K562 (cell line): ENCODE results near the gene ANKRD34A. TPM values are rescaled to one million over a fixed set of nuclear protein-coding genes. Genes with fewer than 3 reads are reported as not detected.
A peak's percentile ranks its signal among the peaks of the same experiment; 100 is the strongest.

Source experiments
- ATAC-seq: fragments of 200-7000 bp; cut with Tn5 transposase; 3 replicates; pipeline ENCODE4 v1.9.1; 2020; ENCODE audit warnings: moderate library complexity
- BruUV-seq: library from RNA; stranded (reverse); fragments of 400-500 nt; replicated peaks from 2 replicates; lab custom pipeline; 2021; lab: Mats Ljungman, UMichigan
- CTCF ChIA-PET: fragments of 300-600 bp; formaldehyde crosslinking; extraction: SDS; loops from one replicate; lab custom pipeline; 2021; ENCODE audit warnings: low intra/inter-chr PET ratio; lab: Yijun Ruan, JAX
- POLR2A ChIA-PET: fragments of 300-600, 350-650 bp; sonication (Branson Sonifier 250); formaldehyde crosslinking; extraction: SDS; loops from one replicate; lab custom pipeline; 2021; ENCODE audit warnings: antibody characterized with exemption, inconsistent platforms; lab: Yijun Ruan, JAX
- DNase-seq, 4 experiments: peaks; one replicate each; pipeline versions ENCODE4 v3.0.0 to v3.0.0-alpha.2; 2011 to 2018; ENCODE audit warnings: low spot score in 3 of 4, mixed read lengths in 3 of 4; ENCODE audit errors: extremely low read depth in 1 of 4
- FAIRE-seq: peaks from 2 replicates; lab custom pipeline; 2011; peaks lifted over from hg19 to GRCh38; lab: Jason Lieb, UNC
- H2AFZ ChIP-seq: 2 replicates; pipeline ENCODE4 v1.6.0; 2011; ENCODE audit warnings: low read depth, low read length, control low read depth, inconsistent platforms
- H3K27ac ChIP-seq: fragments of 200-600 bp; 3 replicates; pipeline ENCODE4 v1.8.0; 2011; ENCODE audit warnings: low read depth, mild to moderate bottlenecking, control low read depth, inconsistent platforms, low read length, moderate library complexity, mixed read lengths; ENCODE audit errors: extremely low read depth
- H3K27me3 ChIP-seq, 2 experiments: fragments of 300-600 bp in 1 of 2; 2 replicates in 1 of 2; 3 replicates in 1 of 2; pipeline versions ENCODE4 v1.6.0 to v1.8.0; 2011; ENCODE audit warnings: inconsistent platforms in 2 of 2, low read length in 2 of 2, mild to moderate bottlenecking in 1 of 2, mixed read lengths in 1 of 2, moderate library complexity in 1 of 2; ENCODE audit not compliant: control insufficient read depth in 2 of 2, insufficient read depth in 2 of 2
- H3K36me3 ChIP-seq: fragments of 300-600 bp; 3 replicates; pipeline ENCODE4 v1.8.0; 2011; ENCODE audit warnings: mild to moderate bottlenecking, low read length, inconsistent platforms; ENCODE audit not compliant: control insufficient read depth, insufficient read depth
- H3K4me1 ChIP-seq, 2 experiments: fragments of 200-600 bp in 1 of 2; replicated peaks in 1 of 2; 2 replicates in 1 of 2; 3 replicates in 1 of 2; pipeline versions ENCODE4 v1.5.1 to v1.8.0; 2011; ENCODE audit warnings: inconsistent platforms in 2 of 2, low read length in 2 of 2, mild to moderate bottlenecking in 1 of 2, mixed read lengths in 1 of 2, moderate library complexity in 1 of 2; ENCODE audit not compliant: control insufficient read depth in 2 of 2, insufficient read depth in 2 of 2
- H3K4me2 ChIP-seq: 2 replicates; pipeline ENCODE4 v1.6.1; 2011; ENCODE audit warnings: low read length, control low read depth, inconsistent platforms, mixed read lengths; ENCODE audit not compliant: insufficient read depth
- H3K4me3 ChIP-seq: fragments of 200-600 bp; sonication (generic), shearing (Covaris generic); 2 replicates; pipeline ENCODE4 v1.5.1; 2016; ENCODE audit warnings: control low read depth, inconsistent platforms
- H3K79me2 ChIP-seq: fragments of 200-600 bp; 3 replicates; pipeline ENCODE4 v1.8.0; 2011; ENCODE audit warnings: low read length, inconsistent platforms; ENCODE audit not compliant: control insufficient read depth, insufficient read depth
- H3K9ac ChIP-seq, 2 experiments: 2 replicates each; pipeline versions ENCODE4 v1.6.0 to v1.6.1; 2011; ENCODE audit warnings: low read depth in 2 of 2, low read length in 2 of 2, control low read depth in 1 of 2, inconsistent platforms in 1 of 2, mild to moderate bottlenecking in 1 of 2, mixed read lengths in 1 of 2; ENCODE audit not compliant: insufficient read depth in 1 of 2
- H3K9me1 ChIP-seq: one replicate; pipeline ENCODE4 v1.6.0; 2011; ENCODE audit warnings: inconsistent platforms, mild to moderate bottlenecking, low read length, moderate library complexity; ENCODE audit not compliant: control insufficient read depth, insufficient read depth
- H3K9me3 ChIP-seq: replicated peaks from 2 replicates; pipeline ENCODE4 v1.5.1; 2011; ENCODE audit warnings: low read depth, low read length, inconsistent platforms; ENCODE audit not compliant: control insufficient read depth, insufficient read depth
- H4K20me1 ChIP-seq: replicated peaks from 2 replicates; pipeline ENCODE4 v1.6.1; 2011; ENCODE audit warnings: low read length, inconsistent platforms, mixed read lengths; ENCODE audit not compliant: control insufficient read depth, insufficient read depth
- CEBPG ChIP-seq, 3 experiments: fragments of 200-800 bp in 1 of 3; sonication (Bioruptor generic) in 1 of 3; sonication (generic) in 1 of 3; formaldehyde crosslinking in 1 of 3; IDR thresholded peaks in 2 of 3; conservative IDR thresholded peaks in 1 of 3; 2 replicates each; pipeline versions ENCODE4 v1.6.1 to v1.8.0; 2016 to 2022; ENCODE audit warnings: missing compliant biosample characterization in 2 of 3, missing genetic modification characterization in 2 of 3, mild to moderate bottlenecking in 1 of 3, missing genetic modification reagents in 1 of 3
- ETV1 ChIP-seq: fragments of 450-650 bp; conservative IDR thresholded peaks from 2 replicates; pipeline ENCODE4 v1.6.1; 2016; ENCODE audit warnings: missing genetic modification characterization, control low read depth, low read depth, missing compliant biosample characterization
- HNRNPH1 ChIP-seq: fragments of 200-400 bp; formaldehyde crosslinking; optimal IDR thresholded peaks from 2 replicates; pipeline ENCODE3; 2017; ENCODE audit warnings: low read depth, mild to moderate bottlenecking, low read length, moderate library complexity
- KDM5B ChIP-seq: fragments of 200-600 bp; sonication (generic); IDR thresholded peaks from 2 replicates; pipeline ENCODE4 v1.6.1; 2012; ENCODE audit warnings: low read depth, mild to moderate bottlenecking, moderate library complexity, low read length, control low read depth, inconsistent platforms; ENCODE audit not compliant: insufficient replicate concordance
- SPI1 ChIP-seq: IDR thresholded peaks from 2 replicates; pipeline ENCODE4 v1.6.1; 2011; ENCODE audit warnings: low read depth, low read length, control low read depth, borderline replicate concordance
- TCF7L2 ChIP-seq: fragments of 150-350 bp; IDR thresholded peaks from 2 replicates; pipeline ENCODE4 v1.6.1; 2016; ENCODE audit warnings: low read depth, mild to moderate bottlenecking, low read length, moderate library complexity
- ZNF408 ChIP-seq: fragments of 250-450 bp; sonication (Bioruptor Pico); IDR thresholded peaks from 2 replicates; pipeline ENCODE4 v1.4.0; 2020; ENCODE audit warnings: low read depth, mild to moderate bottlenecking, moderate library complexity
- WGBS: fragments of 100-300 bp; shearing (Covaris generic); methylation state at CpG from one replicate; pipeline ENCODE4 v1.1.6; 2016; ENCODE audit warnings: low coverage, mixed read lengths; ENCODE audit not compliant: insufficient coverage; ENCODE audit errors: missing lambda C conversion rate; 5-methylcytosine and 5-hydroxymethylcytosine counted together
- in situ Hi-C: fragments of 300-500 bp; cut with MboI; formaldehyde crosslinking; loops from 4 replicates; pipeline ENCODE4 v1.15.0; 2018; ENCODE audit warnings: inconsistent platforms, mixed read lengths
- intact Hi-C: fragments of 100-400 bp; cut with micrococcal nuclease; formaldehyde crosslinking; loops from 2 replicates; pipeline ENCODE4 v1.14.2; 2022
- polyA plus RNA-seq, 8 experiments: library from polyadenylated mRNA; depleted of rRNA in 4 of 8; stranded (reverse) in 5 of 8; unstranded in 3 of 8; fragments of >200 nt; fragmentation: Nextera tagmentation in 2 of 8; fragmentation: Illumina TruSeq in 1 of 8; extraction: Ambion mirVana in 2 of 8; extraction: Trizol in 1 of 8; gene quantifications; 2 replicates each; pipeline versions ENCODE4 v1.2.1 to v1.2.3, GENCODE V29; 2011 to 2014; ENCODE audit warnings: inconsistent platforms in 1 of 8, missing spikeins in 1 of 8
- total RNA-seq, 7 experiments: library from RNA; depleted of rRNA in 6 of 7; stranded (reverse); fragments of >200 nt in 6 of 7; fragmentation: Illumina TruSeq in 2 of 7; extraction: Trizol in 2 of 7; gene quantifications; 2 replicates each; pipeline versions ENCODE4 v1.2.1 to v1.2.3, GENCODE V29; 2011 to 2021; ENCODE audit warnings: low replicate concordance in 1 of 7
- TF ChIP-seq, protein P1 (sequence below): sonication (generic); formaldehyde crosslinking; IDR thresholded peaks from 2 replicates; pipeline ENCODE4 v1.8.0; 2022; ENCODE audit warnings: missing genetic modification reagents, mild to moderate bottlenecking, borderline replicate concordance
- TF ChIP-seq, protein P2 (sequence below): fragments of 250-450 bp; sonication (Bioruptor Pico); IDR thresholded peaks from 2 replicates; pipeline ENCODE4 v1.8.0; 2022; ENCODE audit warnings: inconsistent platforms

Gene ANKRD34A
- total and polyA plus RNA-seq, 9 of the 15 experiments (the other 6 are each of a cell fraction or from before 2014, with no cell fraction given) = 0.06 to 1.6 (median 0.43) TPM

DNA sequence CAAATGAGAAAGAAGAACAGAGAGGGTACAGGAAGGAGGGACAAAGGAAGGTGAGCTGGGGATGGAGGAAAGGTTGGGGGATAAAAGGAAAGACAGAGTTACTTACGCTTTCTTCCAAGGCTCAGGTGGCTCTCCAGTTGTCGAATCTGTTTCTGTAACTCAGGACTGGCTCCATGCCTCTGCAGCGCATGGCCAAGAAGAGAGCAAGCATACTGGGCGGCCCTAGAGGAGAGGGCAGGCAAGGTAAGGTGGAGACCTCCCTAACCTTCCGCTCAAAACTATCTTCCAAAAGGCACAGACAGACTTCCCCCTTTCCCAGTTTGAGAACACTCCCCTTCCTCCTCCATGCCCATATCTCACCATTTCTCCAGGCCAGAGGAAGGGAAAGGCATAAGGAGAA lies 46.8 kb downstream of the ANKRD34A start:
- peak; percentile 13; the same call in 1 of the 2 replicates for TF ChIP-seq SPI1
- no peak for TF ChIP-seq ZNF408 (CRISPR knock-in tag)
- Histone ChIP-seq H3K9me1 (no peaks in the 10 kb centered on the region), H3K27me3 (no peaks in the 10 kb centered on the region), H3K4me1 (peaks cover 7 to 23% of the 10 kb centered on the region in 2 experiments; a peak in 4 of 5 replicates), H3K4me2 (peak overlapping the region; percentile 93), H3K79me2 (peaks cover 8% of the 10 kb centered on the region), H3K36me3 (peaks cover 16% of the 10 kb centered on the region; the same call in 1 of the 3 replicates), H3K9me3 (no peaks in the 10 kb centered on the region), H3K9ac (peak overlapping the region; percentile 85 to 90), H3K27ac (no peak overlapping the region; the same call in 1 of the 3 replicates), H4K20me1 (no peaks in the 10 kb centered on the region), H2AFZ (peak overlapping the region; percentile 98), H3K4me3 (peak overlapping the region; percentile 63)
- in situ Hi-C loops = no loop called here
- POLR2A ChIA-PET = interaction anchor here (1.2 to 2.3 kb wide), 2 partner anchors 9 to 59 kb away, joined by 3 to 18 read pairs; partner anchors contain the start of genes PIAS3 and RBM8A
- DNase-seq (peak in 1 of 4 experiments; percentile 11), FAIRE-seq (no peak), ATAC-seq (no peak)
- CTCF ChIA-PET = no interaction called here
- intact Hi-C loops = no loop called here
- no TSS peak for BruUV-seq
- WGBS = 64% methylated on average over 5 of the region's 5 CpGs

DNA sequence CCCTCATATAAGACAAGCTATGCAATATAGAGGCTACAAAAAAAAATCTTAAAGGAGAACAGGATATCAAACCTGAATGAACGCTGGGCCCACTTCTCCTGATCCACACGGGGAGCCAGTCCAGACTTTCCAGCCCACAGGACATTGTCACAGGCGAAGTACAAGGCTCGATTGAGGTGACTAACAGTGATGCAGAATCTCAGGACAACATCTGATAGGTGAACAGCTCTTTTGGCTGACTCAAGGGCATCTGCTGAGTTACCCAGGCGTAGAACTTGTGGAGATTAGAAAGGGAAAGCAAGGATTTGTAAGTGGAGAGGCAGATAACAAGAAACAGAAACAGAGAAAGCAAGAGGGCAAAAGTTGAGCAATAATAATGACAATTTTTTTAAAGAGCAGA lies 47.6 kb downstream of the ANKRD34A start:
- no peak for FAIRE-seq
- H3K27ac ChIP-seq = no peak overlapping the region
- no peaks in the 10 kb centered on the region for H3K9me3 ChIP-seq
- in situ Hi-C loops = no loop called here
- peaks cover 7 to 23% of the 10 kb centered on the region in 2 experiments; a peak in 4 of 5 replicates for H3K4me1 ChIP-seq
- 49% methylated on average over 5 of the region's 5 CpGs for WGBS
- no peak for ATAC-seq
- POLR2A ChIA-PET = interaction anchor here (0.5 kb wide), 1 partner anchor 63 kb away, joined by 3 read pairs; no protein-coding TSS in a partner anchor
- H3K36me3 ChIP-seq = peaks cover 21% of the 10 kb centered on the region; the same call in 2 of the 3 replicates
- no peak overlapping the region for H3K9ac ChIP-seq
- BruUV-seq = no TSS peak
- H3K79me2 ChIP-seq = peaks cover 8% of the 10 kb centered on the region
- DNase-seq = peak in 2 of 4 experiments; percentile 12 to 33
- no peaks in the 10 kb centered on the region for H3K27me3 ChIP-seq
- intact Hi-C loops = no loop called here
- H3K9me1 ChIP-seq = no peaks in the 10 kb centered on the region
- H3K4me2 ChIP-seq = no peak overlapping the region
- H4K20me1 ChIP-seq = no peaks in the 10 kb centered on the region
- no peak overlapping the region for H2AFZ ChIP-seq
- CTCF ChIA-PET = no interaction called here
- no peak overlapping the region for H3K4me3 ChIP-seq
- TF ChIP-seq KDM5B = no peak
- no peak for TF ChIP-seq ETV1
- no peak for TF ChIP-seq CEBPG (CRISPR knock-in tag; IDR thresholded peaks at IDR 0.05)
- TF ChIP-seq CEBPG (tag; conservative IDR thresholded peaks at IDR 0.05 in 1 of 2, IDR thresholded peaks at IDR 0.05 in 1 of 2) = peak in 1 of 2 experiments; percentile 47; a peak in 1 of 4 replicates
- TF ChIP-seq TCF7L2 = no peak
- TF ChIP-seq, protein P1, sequence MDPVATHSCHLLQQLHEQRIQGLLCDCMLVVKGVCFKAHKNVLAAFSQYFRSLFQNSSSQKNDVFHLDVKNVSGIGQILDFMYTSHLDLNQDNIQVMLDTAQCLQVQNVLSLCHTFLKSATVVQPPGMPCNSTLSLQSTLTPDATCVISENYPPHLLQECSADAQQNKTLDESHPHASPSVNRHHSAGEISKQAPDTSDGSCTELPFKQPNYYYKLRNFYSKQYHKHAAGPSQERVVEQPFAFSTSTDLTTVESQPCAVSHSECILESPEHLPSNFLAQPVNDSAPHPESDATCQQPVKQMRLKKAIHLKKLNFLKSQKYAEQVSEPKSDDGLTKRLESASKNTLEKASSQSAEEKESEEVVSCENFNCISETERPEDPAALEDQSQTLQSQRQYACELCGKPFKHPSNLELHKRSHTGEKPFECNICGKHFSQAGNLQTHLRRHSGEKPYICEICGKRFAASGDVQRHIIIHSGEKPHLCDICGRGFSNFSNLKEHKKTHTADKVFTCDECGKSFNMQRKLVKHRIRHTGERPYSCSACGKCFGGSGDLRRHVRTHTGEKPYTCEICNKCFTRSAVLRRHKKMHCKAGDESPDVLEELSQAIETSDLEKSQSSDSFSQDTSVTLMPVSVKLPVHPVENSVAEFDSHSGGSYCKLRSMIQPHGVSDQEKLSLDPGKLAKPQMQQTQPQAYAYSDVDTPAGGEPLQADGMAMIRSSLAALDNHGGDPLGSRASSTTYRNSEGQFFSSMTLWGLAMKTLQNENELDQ = no peak
- TF ChIP-seq HNRNPH1 = no peak
- TF ChIP-seq, protein P2, sequence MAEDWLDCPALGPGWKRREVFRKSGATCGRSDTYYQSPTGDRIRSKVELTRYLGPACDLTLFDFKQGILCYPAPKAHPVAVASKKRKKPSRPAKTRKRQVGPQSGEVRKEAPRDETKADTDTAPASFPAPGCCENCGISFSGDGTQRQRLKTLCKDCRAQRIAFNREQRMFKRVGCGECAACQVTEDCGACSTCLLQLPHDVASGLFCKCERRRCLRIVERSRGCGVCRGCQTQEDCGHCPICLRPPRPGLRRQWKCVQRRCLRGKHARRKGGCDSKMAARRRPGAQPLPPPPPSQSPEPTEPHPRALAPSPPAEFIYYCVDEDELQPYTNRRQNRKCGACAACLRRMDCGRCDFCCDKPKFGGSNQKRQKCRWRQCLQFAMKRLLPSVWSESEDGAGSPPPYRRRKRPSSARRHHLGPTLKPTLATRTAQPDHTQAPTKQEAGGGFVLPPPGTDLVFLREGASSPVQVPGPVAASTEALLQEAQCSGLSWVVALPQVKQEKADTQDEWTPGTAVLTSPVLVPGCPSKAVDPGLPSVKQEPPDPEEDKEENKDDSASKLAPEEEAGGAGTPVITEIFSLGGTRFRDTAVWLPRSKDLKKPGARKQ (CRISPR knock-in tag) = no peak
